ENCODE data around the gene NALF2. TPM values are rescaled to one million over a fixed set of nuclear protein-coding genes. Genes with fewer than 3 reads are reported as not detected.

The NALF2 gene
- total RNA-seq, 1 experiment from 2014 or later, result 1.5 TPM

- ATAC-seq (no peak), DNase-seq (ENCODE audit: low read depth, low spot score) (no peak)
- in situ Hi-C loops (cut with HindIII; ENCODE audit: low pct_unique_long_range_greater_than_20kb, low sequenced_read_pairs), result no loop called here
- H3K9me3 ChIP-seq (ENCODE audit: control insufficient read depth, insufficient read depth, low read depth, low read length), result no peaks in the 10 kb centered on the region
- H3K4me1 ChIP-seq (ENCODE audit: control insufficient read depth, insufficient read depth, low read length), result no peaks in the 10 kb centered on the region
- H3K27me3 ChIP-seq (ENCODE audit: control insufficient read depth, insufficient read depth, low read length), result no peaks in the 10 kb centered on the region; the same call in 1 of the 2 replicates
- intact Hi-C loops (cut with micrococcal nuclease; ENCODE audit: unreplicated experiment), result loop anchor here (2.0 to 10.0 kb wide), 3 partner anchors 125 to 604 kb away; no protein-coding TSS in a partner anchor
- TF ChIP-seq REST (IDR thresholded peaks at IDR 0.05; ENCODE audit: insufficient read depth in 1 of 2, low read depth in 2 of 2, low read length in 1 of 2) (no peak), SIN3A (IDR thresholded peaks at IDR 0.05; ENCODE audit: borderline replicate concordance, insufficient read depth, low read depth, low read length) (no peak)
- no TSS peak for BruUV-seq (replicated peaks)
- ChIA-PET CTCF (no interaction called here), POLR2A (no interaction called here)
- no peak overlapping the region for H3K4me3 ChIP-seq (ENCODE audit: low read depth in 2 of 2, low read length in 2 of 2)
- H3K36me3 ChIP-seq (ENCODE audit: control insufficient read depth, insufficient read depth, low read length), result no peaks in the 10 kb centered on the region
- no peak overlapping the region for H3K27ac ChIP-seq (ENCODE audit: low read length)
These were observed 10.4 kb upstream of the NALF2 start for GRCh38 chrX:69493766-69494165.

- BruUV-seq (replicated peaks), result no TSS peak
- DNase-seq (ENCODE audit: low read depth, low spot score), result no peak
- in situ Hi-C loops (cut with HindIII; ENCODE audit: low pct_unique_long_range_greater_than_20kb, low sequenced_read_pairs) (no loop called here), intact Hi-C loops (cut with micrococcal nuclease; ENCODE audit: unreplicated experiment) (loop anchor here (10.0 kb wide), 1 partner anchor 539 kb away; no protein-coding TSS in a partner anchor)
- no peak for ATAC-seq
- Histone ChIP-seq H3K4me1 (ENCODE audit: control insufficient read depth, insufficient read depth, low read length) (no peaks in the 10 kb centered on the region), H3K4me3 (ENCODE audit: low read depth in 2 of 2, low read length in 2 of 2) (no peak overlapping the region), H3K9me3 (ENCODE audit: control insufficient read depth, insufficient read depth, low read depth, low read length) (no peaks in the 10 kb centered on the region), H3K27ac (ENCODE audit: low read length) (no peak overlapping the region), H3K36me3 (ENCODE audit: control insufficient read depth, insufficient read depth, low read length) (no peaks in the 10 kb centered on the region), H3K27me3 (ENCODE audit: control insufficient read depth, insufficient read depth, low read length) (no peaks in the 10 kb centered on the region; the same call in 1 of the 2 replicates)
- CTCF ChIA-PET, result no interaction called here
- POLR2A ChIA-PET, result no interaction called here
- TF ChIP-seq POLR2AphosphoS5 (IDR thresholded peaks at IDR 0.05; ENCODE audit: low read depth, low read length), result no peak
- no peak for TF ChIP-seq REST (IDR thresholded peaks at IDR 0.05; ENCODE audit: insufficient read depth in 1 of 2, low read depth in 2 of 2, low read length in 1 of 2)
- no peak for TF ChIP-seq CTCF (IDR thresholded peaks at IDR 0.05)
- TF ChIP-seq SIN3A (IDR thresholded peaks at IDR 0.05; ENCODE audit: borderline replicate concordance, insufficient read depth, low read depth, low read length), result no peak
These were observed 7.9 kb upstream of the NALF2 start for GRCh38 chrX:69496183-69496582.

All from Panc1 (cell line).